ENCODE results near the gene CCDC116.
A peak's percentile ranks its signal among the peaks of the same experiment; 100 is the strongest.

CCDC116 gene

GRCh38 chr22:21669026-21669425 is 36.5 kb downstream of the CCDC116 start:
- no peak overlapping the region for H3K4ac ChIP-seq (ENCODE audit: low read length)
- no CpG with 5 or more reads among the region's 9 CpGs for WGBS, 2 donors (ENCODE audit: extremely low coverage in 2 of 2, insufficient read length in 2 of 2, insufficient replicate concordance in 1 of 2)

GRCh38 chr22:21672107-21672629 is 39.6 kb downstream of the CCDC116 start:
- Histone ChIP-seq H3K18ac (ENCODE audit: low read length) (no peak overlapping the region), H2BK120ac (ENCODE audit: low read depth, low read length) (no peak overlapping the region), H3K36me3 (replicated peaks in 1 of 2; ENCODE audit: control insufficient read depth in 2 of 2, insufficient read depth in 2 of 2, low read length in 2 of 2) (peaks cover 25 to 64% of the 10 kb centered on the region in 2 donors), H3K9me3 (replicated peaks in 1 of 2; ENCODE audit: control insufficient read depth in 2 of 2, insufficient read depth in 1 of 2, low read depth in 1 of 2, low read length in 2 of 2) (peaks cover 0 to 2% of the 10 kb centered on the region in 2 donors), H4K8ac (ENCODE audit: low read depth, low read length) (no peak overlapping the region), H3K79me1 (ENCODE audit: low read depth, low read length) (no peaks in the 10 kb centered on the region), H3K27ac (replicated peaks; ENCODE audit: low read length) (no peak overlapping the region), H4K91ac (ENCODE audit: low read depth, low read length, poor library complexity) (no peak overlapping the region), H3K9ac (ENCODE audit: low read depth, low read length, poor library complexity) (no peak overlapping the region), H2AFZ (ENCODE audit: low read length) (no peak overlapping the region), H2BK5ac (ENCODE audit: low read length) (no peak overlapping the region), H3K4me2 (ENCODE audit: insufficient read depth, low read length, poor library complexity, severe bottlenecking) (no peak overlapping the region), H2BK15ac (ENCODE audit: low read length) (no peak overlapping the region), H3K27me3 (ENCODE audit: control insufficient read depth in 3 of 3, insufficient read depth in 3 of 3, low read depth in 1 of 3, low read length in 3 of 3) (no peaks in the 10 kb centered on the region), H3K4me3 (ENCODE audit: low read length in 2 of 2) (no peak overlapping the region), H3K23ac (ENCODE audit: low read depth, low read length, poor library complexity) (no peak overlapping the region), H3K14ac (ENCODE audit: low read length) (no peak overlapping the region), H2AK5ac (ENCODE audit: low read depth, low read length) (no peak overlapping the region), H3K4me1 (ENCODE audit: control insufficient read depth in 2 of 2, insufficient read depth in 1 of 2, low read depth in 1 of 2, low read length in 2 of 2) (no peaks in the 10 kb centered on the region), H3K4ac (ENCODE audit: low read length) (no peak overlapping the region), H2BK12ac (ENCODE audit: low read length) (no peak overlapping the region)
- DNase-seq (ENCODE audit: low spot score) = no peak
- WGBS, 2 donors (ENCODE audit: extremely low coverage in 2 of 2, insufficient read length in 2 of 2, insufficient replicate concordance in 1 of 2) = no CpG with 5 or more reads among the region's 6 CpGs

More at GRCh38 chr22:21669026-21669425, 36.5 kb downstream of the CCDC116 start:
- no peak overlapping the region for H4K8ac ChIP-seq (ENCODE audit: low read depth, low read length)
- H3K27me3 ChIP-seq (ENCODE audit: control insufficient read depth in 3 of 3, insufficient read depth in 3 of 3, low read depth in 1 of 3, low read length in 3 of 3) = no peaks in the 10 kb centered on the region
- H2BK15ac ChIP-seq (ENCODE audit: low read length) = no peak overlapping the region
- H3K14ac ChIP-seq (ENCODE audit: low read length) = no peak overlapping the region
- H2AFZ ChIP-seq (ENCODE audit: low read length) = no peak overlapping the region
- no peaks in the 10 kb centered on the region for H3K9me3 ChIP-seq (replicated peaks in 1 of 2; ENCODE audit: control insufficient read depth in 2 of 2, insufficient read depth in 1 of 2, low read depth in 1 of 2, low read length in 2 of 2)
- H3K4me1 ChIP-seq (ENCODE audit: control insufficient read depth in 2 of 2, insufficient read depth in 1 of 2, low read depth in 1 of 2, low read length in 2 of 2) = peaks cover 2 to 3% of the 10 kb centered on the region in 2 donors
- no peak for DNase-seq (ENCODE audit: low spot score)
- H2BK120ac ChIP-seq (ENCODE audit: low read depth, low read length) = no peak overlapping the region
- peaks cover 16 to 45% of the 10 kb centered on the region in 2 donors for H3K36me3 ChIP-seq (replicated peaks in 1 of 2; ENCODE audit: control insufficient read depth in 2 of 2, insufficient read depth in 2 of 2, low read length in 2 of 2)
- H2BK5ac ChIP-seq (ENCODE audit: low read length) = no peak overlapping the region
- no peak overlapping the region for H2AK5ac ChIP-seq (ENCODE audit: low read depth, low read length)
- no peak overlapping the region for H3K9ac ChIP-seq (ENCODE audit: low read depth, low read length, poor library complexity)
- H3K4me2 ChIP-seq (ENCODE audit: insufficient read depth, low read length, poor library complexity, severe bottlenecking) = no peak overlapping the region
- H3K18ac ChIP-seq (ENCODE audit: low read length) = no peak overlapping the region
- no peak overlapping the region for H3K4me3 ChIP-seq (ENCODE audit: low read length in 2 of 2)
- H3K23ac ChIP-seq (ENCODE audit: low read depth, low read length, poor library complexity) = no peak overlapping the region
- H4K91ac ChIP-seq (ENCODE audit: low read depth, low read length, poor library complexity) = no peak overlapping the region
- H2BK12ac ChIP-seq (ENCODE audit: low read length) = no peak overlapping the region
- no peaks in the 10 kb centered on the region for H3K79me1 ChIP-seq (ENCODE audit: low read depth, low read length)
- H3K27ac ChIP-seq (replicated peaks; ENCODE audit: low read length) = no peak overlapping the region

- no peaks in the 10 kb centered on the region for H3K79me1 ChIP-seq (ENCODE audit: low read depth, low read length)
- H3K4me3 ChIP-seq (ENCODE audit: low read length in 2 of 2) = no peak overlapping the region
- no peak overlapping the region for H3K9ac ChIP-seq (ENCODE audit: low read depth, low read length, poor library complexity)
- H4K91ac ChIP-seq (ENCODE audit: low read depth, low read length, poor library complexity) = no peak overlapping the region
- H3K4ac ChIP-seq (ENCODE audit: low read length) = no peak overlapping the region
- no peak overlapping the region for H2BK15ac ChIP-seq (ENCODE audit: low read length)
- no CpG with 5 or more reads among the region's 12 CpGs for WGBS, 2 donors (ENCODE audit: extremely low coverage in 2 of 2, insufficient read length in 2 of 2, insufficient replicate concordance in 1 of 2)
- no peak overlapping the region for H2BK12ac ChIP-seq (ENCODE audit: low read length)
- no peak overlapping the region for H4K8ac ChIP-seq (ENCODE audit: low read depth, low read length)
- H2BK5ac ChIP-seq (ENCODE audit: low read length) = no peak overlapping the region
- H3K27me3 ChIP-seq (ENCODE audit: control insufficient read depth in 3 of 3, insufficient read depth in 3 of 3, low read depth in 1 of 3, low read length in 3 of 3) = no peaks in the 10 kb centered on the region
- H3K9me3 ChIP-seq (replicated peaks in 1 of 2; ENCODE audit: control insufficient read depth in 2 of 2, insufficient read depth in 1 of 2, low read depth in 1 of 2, low read length in 2 of 2) = peaks cover 0 to 6% of the 10 kb centered on the region in 2 donors
- H2BK120ac ChIP-seq (ENCODE audit: low read depth, low read length) = no peak overlapping the region
- no peak overlapping the region for H3K14ac ChIP-seq (ENCODE audit: low read length)
- H3K18ac ChIP-seq (ENCODE audit: low read length) = no peak overlapping the region
- H3K27ac ChIP-seq (replicated peaks; ENCODE audit: low read length) = no peak overlapping the region
- DNase-seq (ENCODE audit: low spot score) = no peak
- H2AFZ ChIP-seq (ENCODE audit: low read length) = no peak overlapping the region
- no peak overlapping the region for H2AK5ac ChIP-seq (ENCODE audit: low read depth, low read length)
- H3K4me2 ChIP-seq (ENCODE audit: insufficient read depth, low read length, poor library complexity, severe bottlenecking) = no peak overlapping the region
- H3K23ac ChIP-seq (ENCODE audit: low read depth, low read length, poor library complexity) = peak overlapping the region; percentile 73
- H3K36me3 ChIP-seq (replicated peaks in 1 of 2; ENCODE audit: control insufficient read depth in 2 of 2, insufficient read depth in 2 of 2, low read length in 2 of 2) = peaks cover 25 to 66% of the 10 kb centered on the region in 2 donors
- peaks cover 0 to 2% of the 10 kb centered on the region in 2 donors for H3K4me1 ChIP-seq (ENCODE audit: control insufficient read depth in 2 of 2, insufficient read depth in 1 of 2, low read depth in 1 of 2, low read length in 2 of 2)
These were observed 41.2 kb downstream of the CCDC116 start for GRCh38 chr22:21673534-21674321.

- WGBS, 2 donors (ENCODE audit: extremely low coverage in 2 of 2, insufficient read length in 2 of 2, insufficient replicate concordance in 1 of 2) = no CpG with 5 or more reads among the region's 12 CpGs
These were observed 42.2 kb downstream of the CCDC116 start for GRCh38 chr22:21674638-21675245.

More at GRCh38 chr22:21674638-21675245, 42.2 kb downstream of the CCDC116 start:
- H3K14ac ChIP-seq (ENCODE audit: low read length) = no peak overlapping the region
- no peak overlapping the region for H2BK120ac ChIP-seq (ENCODE audit: low read depth, low read length)
- peaks cover 0 to 2% of the 10 kb centered on the region in 2 donors for H3K4me1 ChIP-seq (ENCODE audit: control insufficient read depth in 2 of 2, insufficient read depth in 1 of 2, low read depth in 1 of 2, low read length in 2 of 2)
- H2AFZ ChIP-seq (ENCODE audit: low read length) = no peak overlapping the region
- no peaks in the 10 kb centered on the region for H3K79me1 ChIP-seq (ENCODE audit: low read depth, low read length)
- H3K4me3 ChIP-seq (ENCODE audit: low read length in 2 of 2) = no peak overlapping the region
- peaks cover 0 to 6% of the 10 kb centered on the region in 2 donors for H3K9me3 ChIP-seq (replicated peaks in 1 of 2; ENCODE audit: control insufficient read depth in 2 of 2, insufficient read depth in 1 of 2, low read depth in 1 of 2, low read length in 2 of 2)
- no peak overlapping the region for H2AK5ac ChIP-seq (ENCODE audit: low read depth, low read length)
- H3K9ac ChIP-seq (ENCODE audit: low read depth, low read length, poor library complexity) = no peak overlapping the region
- H2BK5ac ChIP-seq (ENCODE audit: low read length) = no peak overlapping the region
- no peak overlapping the region for H2BK15ac ChIP-seq (ENCODE audit: low read length)
- H4K91ac ChIP-seq (ENCODE audit: low read depth, low read length, poor library complexity) = no peak overlapping the region
- H2BK12ac ChIP-seq (ENCODE audit: low read length) = no peak overlapping the region
- no peak overlapping the region for H3K4ac ChIP-seq (ENCODE audit: low read length)
- peaks cover 27 to 64% of the 10 kb centered on the region in 2 donors for H3K36me3 ChIP-seq (replicated peaks in 1 of 2; ENCODE audit: control insufficient read depth in 2 of 2, insufficient read depth in 2 of 2, low read length in 2 of 2)
- H3K23ac ChIP-seq (ENCODE audit: low read depth, low read length, poor library complexity) = no peak overlapping the region
- H3K27ac ChIP-seq (replicated peaks; ENCODE audit: low read length) = no peak overlapping the region
- H3K18ac ChIP-seq (ENCODE audit: low read length) = no peak overlapping the region
- no peak overlapping the region for H3K4me2 ChIP-seq (ENCODE audit: insufficient read depth, low read length, poor library complexity, severe bottlenecking)
- H3K27me3 ChIP-seq (ENCODE audit: control insufficient read depth in 3 of 3, insufficient read depth in 3 of 3, low read depth in 1 of 3, low read length in 3 of 3) = no peaks in the 10 kb centered on the region
- no peak overlapping the region for H4K8ac ChIP-seq (ENCODE audit: low read depth, low read length)
- no peak for DNase-seq (ENCODE audit: low spot score)
